WTC11 (cell line): ENCODE measurements around the gene PSMC6. TPM values are rescaled to one million over a fixed set of nuclear protein-coding genes. Genes with fewer than 3 reads are reported as not detected.

Source experiments
- ATF1 ChIP-seq: sonication (generic); formaldehyde crosslinking; IDR thresholded peaks from 2 replicates; pipeline ENCODE4 v1.8.1; 2023; ENCODE audit warnings: mild to moderate bottlenecking, moderate library complexity, missing genetic modification reagents
- MYBL2 ChIP-seq: sonication (generic); formaldehyde crosslinking; IDR thresholded peaks from 2 replicates; pipeline ENCODE4 v1.8.1; 2023; ENCODE audit warnings: mild to moderate bottlenecking, moderate library complexity, missing genetic modification reagents
- NR1H2 ChIP-seq: sonication (generic); formaldehyde crosslinking; IDR thresholded peaks from 2 replicates; pipeline ENCODE4 v1.9.0; 2021; ENCODE audit warnings: mild to moderate bottlenecking, moderate library complexity, missing genetic modification reagents
- SMAD4 ChIP-seq: sonication (generic); formaldehyde crosslinking; IDR thresholded peaks from 2 replicates; pipeline ENCODE4 v1.8.0; 2022; ENCODE audit warnings: mild to moderate bottlenecking, missing genetic modification reagents
- ZNF232 ChIP-seq: sonication (generic); formaldehyde crosslinking; IDR thresholded peaks from 2 replicates; pipeline ENCODE4 v1.8.0; 2022; ENCODE audit warnings: mild to moderate bottlenecking, missing genetic modification reagents
- ZNF263 ChIP-seq: sonication (generic); formaldehyde crosslinking; IDR thresholded peaks from 2 replicates; pipeline ENCODE4 v1.8.1; 2022; ENCODE audit warnings: low read depth, mild to moderate bottlenecking, moderate library complexity, missing genetic modification reagents
- ZNF416 ChIP-seq: fragments of 250-450 bp; sonication (Bioruptor Pico); IDR thresholded peaks from 2 replicates; pipeline ENCODE4 v1.9.0; 2021; ENCODE audit warnings: mild to moderate bottlenecking, inconsistent platforms
- total RNA-seq: library from RNA; stranded (reverse); gene quantifications from 3 replicates; pipeline ENCODE4 v1.2.3, GENCODE V29; 2021
- TF ChIP-seq, protein P1 (sequence below): fragments of 250-450 bp; sonication (Bioruptor Pico); IDR thresholded peaks from 2 replicates; pipeline ENCODE4 v1.9.0; 2021; ENCODE audit warnings: mild to moderate bottlenecking, borderline replicate concordance
- TF ChIP-seq, protein P2 (sequence below): sonication (generic); formaldehyde crosslinking; IDR thresholded peaks from 2 replicates; pipeline ENCODE4 v1.8.1; 2022; ENCODE audit warnings: mild to moderate bottlenecking, moderate library complexity, missing genetic modification reagents
- TF ChIP-seq, protein P3 (sequence below): fragments of 250-450 bp; sonication (Bioruptor Pico); IDR thresholded peaks from 2 replicates; pipeline ENCODE4 v1.9.0; 2021; ENCODE audit warnings: mild to moderate bottlenecking
- TF ChIP-seq, protein P4 (sequence below): sonication (generic); formaldehyde crosslinking; IDR thresholded peaks from 2 replicates; pipeline ENCODE4 v1.8.1; 2023; ENCODE audit warnings: mild to moderate bottlenecking, missing genetic modification reagents, moderate library complexity
- TF ChIP-seq, protein P5 (sequence below): sonication (generic); formaldehyde crosslinking; IDR thresholded peaks from 2 replicates; pipeline ENCODE4 v1.8.1; 2023; ENCODE audit warnings: mild to moderate bottlenecking, missing genetic modification reagents, borderline replicate concordance
- TF ChIP-seq, protein P6 (sequence below): sonication (generic); formaldehyde crosslinking; IDR thresholded peaks from 2 replicates; pipeline ENCODE4 v1.8.1; 2022; ENCODE audit warnings: mild to moderate bottlenecking, missing genetic modification reagents, moderate library complexity, borderline replicate concordance

PSMC6 gene
- total RNA-seq, 1 experiment from 2014 or later = 96.4 TPM

DNA sequence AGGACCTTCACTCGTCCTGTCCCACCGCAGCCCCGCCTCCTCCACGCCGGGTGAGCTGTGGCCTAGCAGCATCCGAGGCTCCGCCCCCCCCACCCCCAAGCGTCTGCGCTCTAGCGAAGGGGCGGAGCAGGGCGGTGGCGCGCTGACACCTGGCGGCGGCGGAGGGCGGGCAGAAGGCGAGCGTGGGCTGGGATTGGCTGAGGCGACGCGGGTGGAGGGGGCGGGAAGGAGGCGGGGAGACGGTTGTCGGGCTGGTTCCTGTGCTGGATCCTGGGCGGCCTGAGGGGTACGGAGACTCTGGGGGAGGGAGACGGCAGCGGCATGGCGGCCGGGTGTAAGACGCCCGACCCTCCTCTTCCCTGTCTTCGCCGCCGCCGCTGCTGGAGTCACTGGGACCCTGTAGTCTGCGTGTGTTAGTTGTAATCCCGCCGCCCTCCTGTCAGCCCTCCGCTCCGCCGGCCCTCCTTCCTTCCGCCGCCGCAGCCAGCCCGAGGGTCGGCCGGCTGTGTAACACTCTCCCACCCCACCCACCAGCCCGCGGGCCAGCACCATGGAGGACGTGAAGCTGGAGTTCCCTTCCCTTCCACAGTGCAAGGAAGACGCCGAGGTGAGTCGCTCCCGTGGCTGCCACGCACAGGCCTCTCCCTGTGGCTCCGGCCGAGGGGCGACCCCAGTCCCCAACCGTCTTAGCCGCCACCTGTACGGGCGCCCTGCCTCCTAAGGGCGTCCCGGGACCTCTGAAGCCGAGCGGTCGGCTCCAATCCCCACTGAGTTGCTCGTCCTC lies 23.1 kb downstream of the PSMC6 start, which contains the start of gene STYX (continued):
- TF ChIP-seq ZNF416 (0 out of 2 replicates have a peak, but pooled peaks have one; percentile 58), ATF1 (CRISPR knock-in tag) (no peak), ZNF263 (CRISPR knock-in tag) (no peak), NR1H2 (CRISPR knock-in tag) (no peak), MYBL2 (CRISPR knock-in tag) (no peak), SMAD4 (CRISPR knock-in tag) (no peak), ZNF232 (CRISPR knock-in tag) (0 out of 2 replicates have a peak, but pooled peaks have one; percentile 26)
- TF ChIP-seq, protein P1, sequence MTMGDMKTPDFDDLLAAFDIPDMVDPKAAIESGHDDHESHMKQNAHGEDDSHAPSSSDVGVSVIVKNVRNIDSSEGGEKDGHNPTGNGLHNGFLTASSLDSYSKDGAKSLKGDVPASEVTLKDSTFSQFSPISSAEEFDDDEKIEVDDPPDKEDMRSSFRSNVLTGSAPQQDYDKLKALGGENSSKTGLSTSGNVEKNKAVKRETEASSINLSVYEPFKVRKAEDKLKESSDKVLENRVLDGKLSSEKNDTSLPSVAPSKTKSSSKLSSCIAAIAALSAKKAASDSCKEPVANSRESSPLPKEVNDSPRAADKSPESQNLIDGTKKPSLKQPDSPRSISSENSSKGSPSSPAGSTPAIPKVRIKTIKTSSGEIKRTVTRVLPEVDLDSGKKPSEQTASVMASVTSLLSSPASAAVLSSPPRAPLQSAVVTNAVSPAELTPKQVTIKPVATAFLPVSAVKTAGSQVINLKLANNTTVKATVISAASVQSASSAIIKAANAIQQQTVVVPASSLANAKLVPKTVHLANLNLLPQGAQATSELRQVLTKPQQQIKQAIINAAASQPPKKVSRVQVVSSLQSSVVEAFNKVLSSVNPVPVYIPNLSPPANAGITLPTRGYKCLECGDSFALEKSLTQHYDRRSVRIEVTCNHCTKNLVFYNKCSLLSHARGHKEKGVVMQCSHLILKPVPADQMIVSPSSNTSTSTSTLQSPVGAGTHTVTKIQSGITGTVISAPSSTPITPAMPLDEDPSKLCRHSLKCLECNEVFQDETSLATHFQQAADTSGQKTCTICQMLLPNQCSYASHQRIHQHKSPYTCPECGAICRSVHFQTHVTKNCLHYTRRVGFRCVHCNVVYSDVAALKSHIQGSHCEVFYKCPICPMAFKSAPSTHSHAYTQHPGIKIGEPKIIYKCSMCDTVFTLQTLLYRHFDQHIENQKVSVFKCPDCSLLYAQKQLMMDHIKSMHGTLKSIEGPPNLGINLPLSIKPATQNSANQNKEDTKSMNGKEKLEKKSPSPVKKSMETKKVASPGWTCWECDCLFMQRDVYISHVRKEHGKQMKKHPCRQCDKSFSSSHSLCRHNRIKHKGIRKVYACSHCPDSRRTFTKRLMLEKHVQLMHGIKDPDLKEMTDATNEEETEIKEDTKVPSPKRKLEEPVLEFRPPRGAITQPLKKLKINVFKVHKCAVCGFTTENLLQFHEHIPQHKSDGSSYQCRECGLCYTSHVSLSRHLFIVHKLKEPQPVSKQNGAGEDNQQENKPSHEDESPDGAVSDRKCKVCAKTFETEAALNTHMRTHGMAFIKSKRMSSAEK (CRISPR knock-in tag) = no peak
- TF ChIP-seq, protein P2, sequence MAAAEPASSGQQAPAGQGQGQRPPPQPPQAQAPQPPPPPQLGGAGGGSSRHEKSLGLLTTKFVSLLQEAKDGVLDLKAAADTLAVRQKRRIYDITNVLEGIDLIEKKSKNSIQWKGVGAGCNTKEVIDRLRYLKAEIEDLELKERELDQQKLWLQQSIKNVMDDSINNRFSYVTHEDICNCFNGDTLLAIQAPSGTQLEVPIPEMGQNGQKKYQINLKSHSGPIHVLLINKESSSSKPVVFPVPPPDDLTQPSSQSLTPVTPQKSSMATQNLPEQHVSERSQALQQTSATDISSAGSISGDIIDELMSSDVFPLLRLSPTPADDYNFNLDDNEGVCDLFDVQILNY = peak; percentile 86
- TF ChIP-seq, protein P3, sequence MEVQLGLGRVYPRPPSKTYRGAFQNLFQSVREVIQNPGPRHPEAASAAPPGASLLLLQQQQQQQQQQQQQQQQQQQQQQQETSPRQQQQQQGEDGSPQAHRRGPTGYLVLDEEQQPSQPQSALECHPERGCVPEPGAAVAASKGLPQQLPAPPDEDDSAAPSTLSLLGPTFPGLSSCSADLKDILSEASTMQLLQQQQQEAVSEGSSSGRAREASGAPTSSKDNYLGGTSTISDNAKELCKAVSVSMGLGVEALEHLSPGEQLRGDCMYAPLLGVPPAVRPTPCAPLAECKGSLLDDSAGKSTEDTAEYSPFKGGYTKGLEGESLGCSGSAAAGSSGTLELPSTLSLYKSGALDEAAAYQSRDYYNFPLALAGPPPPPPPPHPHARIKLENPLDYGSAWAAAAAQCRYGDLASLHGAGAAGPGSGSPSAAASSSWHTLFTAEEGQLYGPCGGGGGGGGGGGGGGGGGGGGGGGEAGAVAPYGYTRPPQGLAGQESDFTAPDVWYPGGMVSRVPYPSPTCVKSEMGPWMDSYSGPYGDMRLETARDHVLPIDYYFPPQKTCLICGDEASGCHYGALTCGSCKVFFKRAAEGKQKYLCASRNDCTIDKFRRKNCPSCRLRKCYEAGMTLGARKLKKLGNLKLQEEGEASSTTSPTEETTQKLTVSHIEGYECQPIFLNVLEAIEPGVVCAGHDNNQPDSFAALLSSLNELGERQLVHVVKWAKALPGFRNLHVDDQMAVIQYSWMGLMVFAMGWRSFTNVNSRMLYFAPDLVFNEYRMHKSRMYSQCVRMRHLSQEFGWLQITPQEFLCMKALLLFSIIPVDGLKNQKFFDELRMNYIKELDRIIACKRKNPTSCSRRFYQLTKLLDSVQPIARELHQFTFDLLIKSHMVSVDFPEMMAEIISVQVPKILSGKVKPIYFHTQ = no peak
- TF ChIP-seq, protein P4, sequence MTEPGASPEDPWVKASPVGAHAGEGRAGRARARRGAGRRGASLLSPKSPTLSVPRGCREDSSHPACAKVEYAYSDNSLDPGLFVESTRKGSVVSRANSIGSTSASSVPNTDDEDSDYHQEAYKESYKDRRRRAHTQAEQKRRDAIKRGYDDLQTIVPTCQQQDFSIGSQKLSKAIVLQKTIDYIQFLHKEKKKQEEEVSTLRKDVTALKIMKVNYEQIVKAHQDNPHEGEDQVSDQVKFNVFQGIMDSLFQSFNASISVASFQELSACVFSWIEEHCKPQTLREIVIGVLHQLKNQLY (CRISPR knock-in tag) = no peak
- TF ChIP-seq, protein P5, sequence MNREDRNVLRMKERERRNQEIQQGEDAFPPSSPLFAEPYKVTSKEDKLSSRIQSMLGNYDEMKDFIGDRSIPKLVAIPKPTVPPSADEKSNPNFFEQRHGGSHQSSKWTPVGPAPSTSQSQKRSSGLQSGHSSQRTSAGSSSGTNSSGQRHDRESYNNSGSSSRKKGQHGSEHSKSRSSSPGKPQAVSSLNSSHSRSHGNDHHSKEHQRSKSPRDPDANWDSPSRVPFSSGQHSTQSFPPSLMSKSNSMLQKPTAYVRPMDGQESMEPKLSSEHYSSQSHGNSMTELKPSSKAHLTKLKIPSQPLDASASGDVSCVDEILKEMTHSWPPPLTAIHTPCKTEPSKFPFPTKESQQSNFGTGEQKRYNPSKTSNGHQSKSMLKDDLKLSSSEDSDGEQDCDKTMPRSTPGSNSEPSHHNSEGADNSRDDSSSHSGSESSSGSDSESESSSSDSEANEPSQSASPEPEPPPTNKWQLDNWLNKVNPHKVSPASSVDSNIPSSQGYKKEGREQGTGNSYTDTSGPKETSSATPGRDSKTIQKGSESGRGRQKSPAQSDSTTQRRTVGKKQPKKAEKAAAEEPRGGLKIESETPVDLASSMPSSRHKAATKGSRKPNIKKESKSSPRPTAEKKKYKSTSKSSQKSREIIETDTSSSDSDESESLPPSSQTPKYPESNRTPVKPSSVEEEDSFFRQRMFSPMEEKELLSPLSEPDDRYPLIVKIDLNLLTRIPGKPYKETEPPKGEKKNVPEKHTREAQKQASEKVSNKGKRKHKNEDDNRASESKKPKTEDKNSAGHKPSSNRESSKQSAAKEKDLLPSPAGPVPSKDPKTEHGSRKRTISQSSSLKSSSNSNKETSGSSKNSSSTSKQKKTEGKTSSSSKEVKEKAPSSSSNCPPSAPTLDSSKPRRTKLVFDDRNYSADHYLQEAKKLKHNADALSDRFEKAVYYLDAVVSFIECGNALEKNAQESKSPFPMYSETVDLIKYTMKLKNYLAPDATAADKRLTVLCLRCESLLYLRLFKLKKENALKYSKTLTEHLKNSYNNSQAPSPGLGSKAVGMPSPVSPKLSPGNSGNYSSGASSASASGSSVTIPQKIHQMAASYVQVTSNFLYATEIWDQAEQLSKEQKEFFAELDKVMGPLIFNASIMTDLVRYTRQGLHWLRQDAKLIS = no peak
- TF ChIP-seq, protein P6, sequence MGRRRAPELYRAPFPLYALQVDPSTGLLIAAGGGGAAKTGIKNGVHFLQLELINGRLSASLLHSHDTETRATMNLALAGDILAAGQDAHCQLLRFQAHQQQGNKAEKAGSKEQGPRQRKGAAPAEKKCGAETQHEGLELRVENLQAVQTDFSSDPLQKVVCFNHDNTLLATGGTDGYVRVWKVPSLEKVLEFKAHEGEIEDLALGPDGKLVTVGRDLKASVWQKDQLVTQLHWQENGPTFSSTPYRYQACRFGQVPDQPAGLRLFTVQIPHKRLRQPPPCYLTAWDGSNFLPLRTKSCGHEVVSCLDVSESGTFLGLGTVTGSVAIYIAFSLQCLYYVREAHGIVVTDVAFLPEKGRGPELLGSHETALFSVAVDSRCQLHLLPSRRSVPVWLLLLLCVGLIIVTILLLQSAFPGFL = no peak
